ENCODE results near the gene MACROD2. TPM values are rescaled to one million over a fixed set of nuclear protein-coding genes. Genes with fewer than 3 reads are reported as not detected.

MACROD2 gene
- total RNA-seq, 1 donor from 2014 or later = 6.4 TPM

DNA sequence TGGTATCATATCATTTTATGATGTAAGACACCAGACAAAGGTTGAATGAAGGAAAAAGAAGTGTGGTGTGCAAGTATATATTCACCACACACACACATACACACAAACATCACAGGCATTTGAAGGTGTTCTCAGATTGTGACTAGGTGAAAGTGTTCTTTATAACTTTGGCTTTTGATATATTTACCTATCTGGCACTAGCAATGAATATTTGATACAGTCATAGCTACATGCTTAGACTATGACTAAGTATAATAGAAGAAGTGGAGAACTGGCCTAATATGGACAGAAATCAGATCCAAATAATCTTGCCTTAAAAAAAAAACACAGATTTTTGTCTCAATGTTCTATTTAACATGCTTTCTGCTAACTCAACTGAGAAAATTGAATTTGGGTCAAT is 1768.0 kb downstream of the MACROD2 start:
- no peak for DNase-seq (ENCODE audit: low read depth, low spot score)
- Mint-ChIP-seq H3K4me1 (peaks cover 13% of the 10 kb centered on the region), H3K9me3 (peaks cover 6% of the 10 kb centered on the region)

DNA sequence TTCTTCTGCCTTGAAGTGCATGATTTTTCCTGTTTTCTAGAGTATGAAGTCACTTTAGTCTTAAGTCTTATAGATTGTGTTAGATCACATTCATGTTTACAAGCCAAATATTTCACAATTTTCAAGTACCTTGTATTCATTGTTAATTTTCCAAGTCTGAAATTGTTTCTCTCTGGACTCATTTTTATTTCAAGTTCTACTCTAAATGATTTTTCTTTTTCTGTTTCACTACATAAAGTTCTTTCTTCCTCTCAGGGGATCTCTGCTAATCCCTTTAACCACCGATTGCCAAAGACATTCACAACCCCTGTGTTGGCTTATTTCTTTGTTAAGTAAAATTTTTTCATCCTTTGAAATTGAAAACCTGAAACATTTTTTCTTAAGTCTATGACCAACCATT is 1772.3 kb downstream of the MACROD2 start:
- Mint-ChIP-seq H3K27me3 (ENCODE audit: low read depth) (no peaks in the 10 kb centered on the region), H3K9me3 (peaks cover 6% of the 10 kb centered on the region), H3K27ac (ENCODE audit: unreplicated experiment) (no peak overlapping the region), H3K4me1 (no peaks in the 10 kb centered on the region), H3K4me3 (no peak overlapping the region), H3K36me3 (ENCODE audit: low read depth) (no peaks in the 10 kb centered on the region)
- TF ChIP-seq, protein P1, sequence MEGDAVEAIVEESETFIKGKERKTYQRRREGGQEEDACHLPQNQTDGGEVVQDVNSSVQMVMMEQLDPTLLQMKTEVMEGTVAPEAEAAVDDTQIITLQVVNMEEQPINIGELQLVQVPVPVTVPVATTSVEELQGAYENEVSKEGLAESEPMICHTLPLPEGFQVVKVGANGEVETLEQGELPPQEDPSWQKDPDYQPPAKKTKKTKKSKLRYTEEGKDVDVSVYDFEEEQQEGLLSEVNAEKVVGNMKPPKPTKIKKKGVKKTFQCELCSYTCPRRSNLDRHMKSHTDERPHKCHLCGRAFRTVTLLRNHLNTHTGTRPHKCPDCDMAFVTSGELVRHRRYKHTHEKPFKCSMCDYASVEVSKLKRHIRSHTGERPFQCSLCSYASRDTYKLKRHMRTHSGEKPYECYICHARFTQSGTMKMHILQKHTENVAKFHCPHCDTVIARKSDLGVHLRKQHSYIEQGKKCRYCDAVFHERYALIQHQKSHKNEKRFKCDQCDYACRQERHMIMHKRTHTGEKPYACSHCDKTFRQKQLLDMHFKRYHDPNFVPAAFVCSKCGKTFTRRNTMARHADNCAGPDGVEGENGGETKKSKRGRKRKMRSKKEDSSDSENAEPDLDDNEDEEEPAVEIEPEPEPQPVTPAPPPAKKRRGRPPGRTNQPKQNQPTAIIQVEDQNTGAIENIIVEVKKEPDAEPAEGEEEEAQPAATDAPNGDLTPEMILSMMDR (conservative IDR thresholded peaks at IDR 0.05) = no peak
- no peak for DNase-seq (ENCODE audit: low read depth, low spot score)

More for the DNA sequence above, 1768.0 kb downstream of the MACROD2 start:
- TF ChIP-seq, protein P1 (conservative IDR thresholded peaks at IDR 0.05) = no peak
- Mint-ChIP-seq H3K4me3 (no peak overlapping the region), H3K36me3 (ENCODE audit: low read depth) (no peaks in the 10 kb centered on the region), H3K27me3 (ENCODE audit: low read depth) (no peaks in the 10 kb centered on the region), H3K27ac (ENCODE audit: unreplicated experiment) (no peak overlapping the region)

DNA sequence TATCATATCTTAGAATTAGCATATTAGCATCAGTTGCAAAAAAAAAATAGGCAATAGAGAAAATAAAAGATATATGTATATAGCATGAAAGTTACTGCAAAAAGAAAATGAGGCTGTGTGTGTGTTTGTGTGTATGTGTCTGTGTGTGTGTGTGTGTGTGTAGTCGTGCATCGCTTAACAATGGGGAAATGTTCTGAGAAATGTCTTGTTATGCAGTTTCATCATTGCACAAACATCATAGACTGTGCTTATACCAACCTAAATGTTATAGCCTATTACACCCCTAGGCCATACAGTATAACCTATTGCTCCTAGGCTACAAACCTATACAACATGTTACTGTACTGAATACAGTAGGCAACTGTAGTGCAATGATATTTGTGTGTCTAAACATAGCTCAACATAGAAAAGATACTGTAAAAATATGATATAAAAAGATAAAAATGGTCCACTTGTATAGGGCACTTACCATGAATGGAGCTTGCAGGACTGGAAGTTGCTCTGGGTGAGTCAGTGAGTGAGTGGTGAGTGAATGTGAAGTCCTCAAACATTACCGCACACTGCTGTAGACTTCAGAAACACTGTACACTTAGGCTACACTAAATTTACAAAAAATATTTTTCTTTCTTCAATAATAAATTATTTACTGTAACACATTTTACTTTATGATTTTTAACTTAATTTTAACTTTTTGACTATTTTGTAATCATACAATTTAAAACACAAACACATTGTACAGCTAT is 1772.9 kb downstream of the MACROD2 start:
- TF ChIP-seq, protein P1 (conservative IDR thresholded peaks at IDR 0.05) = no peak

DNA sequence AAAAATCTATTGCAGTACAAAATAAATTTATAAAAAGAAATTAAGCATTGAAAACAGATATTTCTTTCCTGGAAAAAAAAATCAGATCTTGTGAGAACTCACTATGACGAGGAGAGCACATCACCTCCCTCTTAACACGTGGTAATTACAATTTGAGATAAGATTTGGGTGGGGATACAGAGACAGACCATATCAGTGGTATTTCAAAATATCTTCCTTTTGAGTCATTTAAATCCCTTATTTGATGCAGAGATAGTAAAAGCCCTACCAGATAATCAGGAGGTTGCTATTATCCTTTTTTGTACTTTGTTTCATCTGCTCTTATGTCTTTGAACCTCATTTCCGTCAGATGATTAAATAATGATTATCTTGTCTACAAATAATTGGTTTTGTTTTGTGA is 1777.5 kb downstream of the MACROD2 start:
- Mint-ChIP-seq H3K4me3 (no peak overlapping the region), H3K27me3 (ENCODE audit: low read depth) (no peaks in the 10 kb centered on the region), H3K4me1 (peaks cover 3% of the 10 kb centered on the region), H3K36me3 (ENCODE audit: low read depth) (no peaks in the 10 kb centered on the region), H3K27ac (ENCODE audit: unreplicated experiment) (no peak overlapping the region), H3K9me3 (peaks cover 3% of the 10 kb centered on the region)
- DNase-seq (ENCODE audit: low read depth, low spot score) = no peak
- TF ChIP-seq, protein P1 (conservative IDR thresholded peaks at IDR 0.05) = no peak

More for the DNA sequence above, 1772.9 kb downstream of the MACROD2 start:
- Mint-ChIP-seq H3K36me3 (ENCODE audit: low read depth) (no peaks in the 10 kb centered on the region), H3K27me3 (ENCODE audit: low read depth) (no peaks in the 10 kb centered on the region), H3K9me3 (peaks cover 6% of the 10 kb centered on the region), H3K27ac (ENCODE audit: unreplicated experiment) (no peak overlapping the region), H3K4me1 (no peaks in the 10 kb centered on the region), H3K4me3 (no peak overlapping the region)
- no peak for DNase-seq (ENCODE audit: low read depth, low spot score)

DNA sequence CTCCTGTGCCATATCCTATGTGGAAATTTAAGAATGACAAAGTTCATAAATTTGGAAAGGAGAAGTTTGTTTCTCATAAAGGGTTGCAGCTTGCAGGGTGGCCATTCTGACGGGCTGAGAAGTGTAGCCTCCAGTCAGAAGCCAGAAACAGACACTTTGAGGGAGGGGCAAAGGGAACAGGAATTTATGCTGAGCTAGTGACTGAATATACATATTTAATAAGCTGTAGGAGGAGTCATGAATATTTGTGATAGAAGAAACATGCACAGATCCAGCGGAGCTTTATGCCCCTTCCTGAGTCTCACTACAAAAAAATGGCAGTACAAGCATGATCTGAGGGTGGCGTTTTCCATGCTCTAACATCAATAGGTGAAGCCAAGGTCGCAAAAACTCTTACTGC is 1779.6 kb downstream of the MACROD2 start:
- Mint-ChIP-seq H3K4me1 (peaks cover 3% of the 10 kb centered on the region), H3K27ac (ENCODE audit: unreplicated experiment) (no peak overlapping the region), H3K36me3 (ENCODE audit: low read depth) (no peaks in the 10 kb centered on the region), H3K27me3 (ENCODE audit: low read depth) (no peaks in the 10 kb centered on the region), H3K9me3 (peaks cover 3% of the 10 kb centered on the region), H3K4me3 (no peak overlapping the region)
- TF ChIP-seq, protein P1 (conservative IDR thresholded peaks at IDR 0.05) = no peak
- DNase-seq (ENCODE audit: low read depth, low spot score) = no peak

Measured in neural crest cell (in vitro differentiated cells).